HEK293 (cell line): Measurements from ENCODE around the gene NID2.

Source experiments
- CTCF ChIA-PET: fragments of 350-600 bp; formaldehyde crosslinking; extraction: SDS; loops from one replicate; lab custom pipeline; 2021; ENCODE audit warnings: antibody characterized with exemption; lab: Yijun Ruan, JAX
- POLR2A ChIA-PET: fragments of 300-600 bp; formaldehyde crosslinking; extraction: SDS; loops from one replicate; lab custom pipeline; 2020; ENCODE audit warnings: antibody characterized with exemption, inconsistent platforms; lab: Yijun Ruan, JAX
- H3K27ac ChIP-seq: fragments of 200-500 bp; sonication (Bioruptor generic); 2 replicates; pipeline ENCODE4 v1.5.1; 2014; ENCODE audit warnings: low read depth, low read length, control low read depth, inconsistent platforms; ENCODE audit errors: extremely low read depth
- H3K36me3 ChIP-seq, 2 experiments: fragments of 200-500 bp in 1 of 2; sonication (Bioruptor generic) in 1 of 2; 1 replicate in 1 of 2; 2 replicates in 1 of 2; pipeline ENCODE4 v1.5.1; 2014 to 2017; ENCODE audit warnings: inconsistent platforms in 2 of 2, low read length in 2 of 2; ENCODE audit not compliant: control insufficient read depth in 2 of 2, insufficient read depth in 1 of 2
- H3K4me1 ChIP-seq: fragments of 200-500 bp; sonication (Bioruptor generic); 2 replicates; pipeline ENCODE4 v1.5.1; 2014; ENCODE audit warnings: mild to moderate bottlenecking, low read length, inconsistent platforms; ENCODE audit not compliant: control insufficient read depth, insufficient read depth
- H3K4me3 ChIP-seq: 2 replicates; pipeline ENCODE4 v1.5.1; 2011; ENCODE audit warnings: low read depth, mild to moderate bottlenecking, control low read depth, low read length, moderate library complexity
- H3K9me3 ChIP-seq: fragments of 200-500 bp; sonication (Bioruptor generic); 2 replicates; pipeline ENCODE4 v1.5.1; 2014; ENCODE audit warnings: low read depth, low read length, inconsistent platforms; ENCODE audit not compliant: control insufficient read depth, insufficient read depth
- BCL11B ChIP-seq: fragments of 450-650 bp; formaldehyde crosslinking; IDR thresholded peaks from 2 replicates; pipeline ENCODE4 v1.5.1; 2016; ENCODE audit warnings: low read depth, missing biosample characterization, missing genetic modification characterization
- MYNN ChIP-seq: fragments of 450-650 bp; formaldehyde crosslinking; IDR thresholded peaks from 2 replicates; pipeline ENCODE4 v1.5.1; 2016; ENCODE audit warnings: missing biosample characterization, missing genetic modification characterization, borderline replicate concordance
- PRDM1 ChIP-seq: fragments of 450-650 bp; formaldehyde crosslinking; IDR thresholded peaks from 2 replicates; pipeline ENCODE4; 2016; ENCODE audit warnings: missing biosample characterization, missing genetic modification characterization
- SETDB1 ChIP-seq: IDR thresholded peaks from one replicate; pipeline ENCODE4 v1.6.1; 2017; ENCODE audit warnings: mild to moderate bottlenecking, low read length, moderate library complexity, mixed read lengths; ENCODE audit not compliant: insufficient read length
- ZNF10 ChIP-seq: fragments of 450-650 bp; formaldehyde crosslinking; IDR thresholded peaks from 2 replicates; pipeline ENCODE4 v1.5.1; 2017; ENCODE audit warnings: missing biosample characterization, missing genetic modification characterization
- ZNF146 ChIP-seq: fragments of 450-650 bp; formaldehyde crosslinking; IDR thresholded peaks from 2 replicates; pipeline ENCODE4 v1.5.1; 2016; ENCODE audit warnings: missing biosample characterization, missing genetic modification characterization
- ZNF2 ChIP-seq: fragments of 450-650 bp; formaldehyde crosslinking; IDR thresholded peaks from 2 replicates; pipeline ENCODE4 v1.5.1; 2016; ENCODE audit warnings: missing biosample characterization, missing genetic modification characterization
- ZNF521 ChIP-seq: fragments of 450-650 bp; formaldehyde crosslinking; IDR thresholded peaks from 2 replicates; pipeline ENCODE4 v1.5.1; 2017; ENCODE audit warnings: missing biosample characterization, mild to moderate bottlenecking, missing genetic modification characterization
- ZNF529 ChIP-seq: fragments of 450-650 bp; formaldehyde crosslinking; IDR thresholded peaks from 2 replicates; pipeline ENCODE4 v1.5.1; 2017; ENCODE audit warnings: missing genetic modification characterization, missing biosample characterization; ENCODE audit not compliant: insufficient replicate concordance
- ZNF530 ChIP-seq: fragments of 450-650 bp; formaldehyde crosslinking; IDR thresholded peaks from 2 replicates; pipeline ENCODE4 v1.5.1; 2016; ENCODE audit warnings: low read depth, missing biosample characterization, missing genetic modification characterization
- ZNF549 ChIP-seq: fragments of 450-650 bp; IDR thresholded peaks from 2 replicates; pipeline ENCODE4 v1.5.1; 2018; ENCODE audit warnings: missing biosample characterization, missing genetic modification characterization, mild to moderate bottlenecking, inconsistent platforms, moderate library complexity
- ZNF658 ChIP-seq: fragments of 450-650 bp; formaldehyde crosslinking; IDR thresholded peaks from 2 replicates; pipeline ENCODE4; 2016; ENCODE audit warnings: missing biosample characterization, missing genetic modification characterization
- ZNF664 ChIP-seq: fragments of 450-650 bp; formaldehyde crosslinking; IDR thresholded peaks from 2 replicates; pipeline ENCODE4 v1.5.1; 2016; ENCODE audit warnings: missing biosample characterization, missing genetic modification characterization
- ZNF768 ChIP-seq: fragments of 450-650 bp; formaldehyde crosslinking; IDR thresholded peaks from 2 replicates; pipeline ENCODE4 v1.5.1; 2018; ENCODE audit warnings: missing biosample characterization, mild to moderate bottlenecking, missing genetic modification characterization
- ZNF830 ChIP-seq: fragments of 450-650 bp; IDR thresholded peaks from 2 replicates; pipeline ENCODE4 v1.5.0; 2018; ENCODE audit warnings: missing biosample characterization, missing genetic modification characterization, low read depth, mild to moderate bottlenecking, moderate library complexity
- ZXDB ChIP-seq: fragments of 450-650 bp; formaldehyde crosslinking; IDR thresholded peaks from 2 replicates; pipeline ENCODE4 v1.5.1; 2016; ENCODE audit warnings: missing biosample characterization, missing genetic modification characterization
- TF ChIP-seq, protein P1 (sequence below): fragments of 450-650 bp; formaldehyde crosslinking; IDR thresholded peaks from 2 replicates; pipeline ENCODE4 v1.5.1; 2016; ENCODE audit warnings: missing biosample characterization, missing genetic modification characterization
- TF ChIP-seq, protein P2 (sequence below): fragments of 450-650 bp; formaldehyde crosslinking; IDR thresholded peaks from 2 replicates; pipeline ENCODE4 v1.5.1; 2016; ENCODE audit warnings: missing biosample characterization, missing genetic modification characterization, low read depth

The NID2 gene

DNA sequence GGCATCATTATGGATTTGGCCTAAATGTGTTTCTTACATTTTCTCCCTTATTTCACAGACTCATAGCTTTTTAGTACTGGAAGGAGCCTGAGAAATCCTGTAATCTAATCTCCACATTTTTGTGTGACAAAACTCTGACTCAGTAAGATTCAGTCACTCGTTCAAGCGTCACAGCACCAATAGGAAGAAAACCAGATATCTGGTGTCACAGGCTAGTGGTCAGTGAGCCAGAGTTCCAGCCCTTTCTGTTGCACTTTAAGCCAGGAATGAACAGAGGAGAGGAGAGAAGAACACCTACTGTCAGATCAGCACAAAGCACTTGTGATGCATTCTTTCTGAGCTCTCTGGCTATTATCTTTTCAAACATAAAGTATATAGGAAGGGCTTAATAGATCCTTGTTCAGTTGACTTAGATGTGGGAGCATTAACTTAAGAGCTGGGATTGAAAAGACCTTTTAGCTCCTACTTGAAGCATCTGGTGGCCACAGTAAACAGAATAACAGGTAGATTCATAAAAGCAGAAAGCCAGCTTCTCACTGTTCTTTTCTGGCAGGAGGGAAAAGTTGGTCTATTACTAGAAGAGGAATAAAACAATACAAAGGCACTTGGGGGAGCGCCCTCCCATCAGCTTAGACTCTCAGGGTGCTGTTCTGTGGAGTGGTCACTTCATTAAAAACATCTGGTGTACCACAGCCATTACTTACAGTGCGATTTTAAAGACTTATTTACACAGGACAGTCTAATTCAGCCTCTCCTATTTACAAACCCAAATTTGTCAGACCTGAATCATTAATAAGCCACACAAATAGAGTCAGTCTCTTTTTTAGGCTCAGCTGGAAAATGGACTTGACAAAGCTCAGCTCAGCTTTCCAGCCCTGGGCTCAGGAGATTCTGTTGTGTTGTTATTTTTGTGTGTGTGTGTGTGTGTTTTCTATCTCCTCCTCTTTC, 12.2 kb upstream of the NID2 start (continued):
- TF ChIP-seq SETDB1 (no peak), ZNF10 (tag by site-specific recombination) (no peak), ZNF768 (tag by site-specific recombination) (no peak), ZNF146 (tag by site-specific recombination) (no peak)
- TF ChIP-seq, all 188 proteins: peak for 0

- no peak overlapping the region for H3K4me3 ChIP-seq
- no peak overlapping the region for H3K27ac ChIP-seq
- POLR2A ChIA-PET, result interaction anchor here (1.1 to 2.3 kb wide), 2 partner anchors 9 to 11 kb away, joined by 3 to 14 read pairs; partner anchors contain the start of gene NID2
- H3K4me1 ChIP-seq, result no peaks in the 10 kb centered on the region
- TF ChIP-seq ZNF549 (tag by site-specific recombination), result no peak
- no peak for TF ChIP-seq ZNF530
- TF ChIP-seq ZNF658 (tag by site-specific recombination), result no peak
- no peak for TF ChIP-seq ZNF521 (tag by site-specific recombination)
- no peak for TF ChIP-seq SETDB1
- TF ChIP-seq, protein P1, sequence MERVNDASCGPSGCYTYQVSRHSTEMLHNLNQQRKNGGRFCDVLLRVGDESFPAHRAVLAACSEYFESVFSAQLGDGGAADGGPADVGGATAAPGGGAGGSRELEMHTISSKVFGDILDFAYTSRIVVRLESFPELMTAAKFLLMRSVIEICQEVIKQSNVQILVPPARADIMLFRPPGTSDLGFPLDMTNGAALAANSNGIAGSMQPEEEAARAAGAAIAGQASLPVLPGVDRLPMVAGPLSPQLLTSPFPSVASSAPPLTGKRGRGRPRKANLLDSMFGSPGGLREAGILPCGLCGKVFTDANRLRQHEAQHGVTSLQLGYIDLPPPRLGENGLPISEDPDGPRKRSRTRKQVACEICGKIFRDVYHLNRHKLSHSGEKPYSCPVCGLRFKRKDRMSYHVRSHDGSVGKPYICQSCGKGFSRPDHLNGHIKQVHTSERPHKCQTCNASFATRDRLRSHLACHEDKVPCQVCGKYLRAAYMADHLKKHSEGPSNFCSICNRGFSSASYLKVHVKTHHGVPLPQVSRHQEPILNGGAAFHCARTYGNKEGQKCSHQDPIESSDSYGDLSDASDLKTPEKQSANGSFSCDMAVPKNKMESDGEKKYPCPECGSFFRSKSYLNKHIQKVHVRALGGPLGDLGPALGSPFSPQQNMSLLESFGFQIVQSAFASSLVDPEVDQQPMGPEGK (tag by site-specific recombination), result no peak
- TF ChIP-seq ZNF664 (tag by site-specific recombination), result no peak
- TF ChIP-seq BCL11B (tag by site-specific recombination), result no peak
- no peak for TF ChIP-seq ZNF2 (tag by site-specific recombination)
- TF ChIP-seq ZNF529 (tag by site-specific recombination), result no peak
- no peak for TF ChIP-seq PRDM1 (tag by site-specific recombination)
- no peak for TF ChIP-seq ZXDB (tag by site-specific recombination)
- no peak for TF ChIP-seq ZNF830 (tag by site-specific recombination)
- TF ChIP-seq, protein P2, sequence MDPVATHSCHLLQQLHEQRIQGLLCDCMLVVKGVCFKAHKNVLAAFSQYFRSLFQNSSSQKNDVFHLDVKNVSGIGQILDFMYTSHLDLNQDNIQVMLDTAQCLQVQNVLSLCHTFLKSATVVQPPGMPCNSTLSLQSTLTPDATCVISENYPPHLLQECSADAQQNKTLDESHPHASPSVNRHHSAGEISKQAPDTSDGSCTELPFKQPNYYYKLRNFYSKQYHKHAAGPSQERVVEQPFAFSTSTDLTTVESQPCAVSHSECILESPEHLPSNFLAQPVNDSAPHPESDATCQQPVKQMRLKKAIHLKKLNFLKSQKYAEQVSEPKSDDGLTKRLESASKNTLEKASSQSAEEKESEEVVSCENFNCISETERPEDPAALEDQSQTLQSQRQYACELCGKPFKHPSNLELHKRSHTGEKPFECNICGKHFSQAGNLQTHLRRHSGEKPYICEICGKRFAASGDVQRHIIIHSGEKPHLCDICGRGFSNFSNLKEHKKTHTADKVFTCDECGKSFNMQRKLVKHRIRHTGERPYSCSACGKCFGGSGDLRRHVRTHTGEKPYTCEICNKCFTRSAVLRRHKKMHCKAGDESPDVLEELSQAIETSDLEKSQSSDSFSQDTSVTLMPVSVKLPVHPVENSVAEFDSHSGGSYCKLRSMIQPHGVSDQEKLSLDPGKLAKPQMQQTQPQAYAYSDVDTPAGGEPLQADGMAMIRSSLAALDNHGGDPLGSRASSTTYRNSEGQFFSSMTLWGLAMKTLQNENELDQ (tag by site-specific recombination), result no peak
- TF ChIP-seq MYNN (tag by site-specific recombination), result no peak
- TF ChIP-seq, all 188 proteins: peak for 0
- H3K36me3 ChIP-seq, result no peaks in the 10 kb centered on the region
- H3K9me3 ChIP-seq, result no peaks in the 10 kb centered on the region
- CTCF ChIA-PET, result interaction anchor here (0.6 to 2.6 kb wide), 4 partner anchors 9 to 51 kb away, joined by 4 to 13 read pairs (median 6); partner anchors contain the start of gene NID2
Measured at GRCh38 chr14:52080158-52080800, 11.4 kb upstream of the NID2 start.
